ENCODE results near the gene GRM3. TPM values are rescaled to one million over a fixed set of nuclear protein-coding genes. Genes with fewer than 3 reads are reported as not detected.

Gene GRM3
- total and polyA plus RNA-seq, 2 of the 4 experiments (the other 2 are of a cell fraction): not detected

DNA sequence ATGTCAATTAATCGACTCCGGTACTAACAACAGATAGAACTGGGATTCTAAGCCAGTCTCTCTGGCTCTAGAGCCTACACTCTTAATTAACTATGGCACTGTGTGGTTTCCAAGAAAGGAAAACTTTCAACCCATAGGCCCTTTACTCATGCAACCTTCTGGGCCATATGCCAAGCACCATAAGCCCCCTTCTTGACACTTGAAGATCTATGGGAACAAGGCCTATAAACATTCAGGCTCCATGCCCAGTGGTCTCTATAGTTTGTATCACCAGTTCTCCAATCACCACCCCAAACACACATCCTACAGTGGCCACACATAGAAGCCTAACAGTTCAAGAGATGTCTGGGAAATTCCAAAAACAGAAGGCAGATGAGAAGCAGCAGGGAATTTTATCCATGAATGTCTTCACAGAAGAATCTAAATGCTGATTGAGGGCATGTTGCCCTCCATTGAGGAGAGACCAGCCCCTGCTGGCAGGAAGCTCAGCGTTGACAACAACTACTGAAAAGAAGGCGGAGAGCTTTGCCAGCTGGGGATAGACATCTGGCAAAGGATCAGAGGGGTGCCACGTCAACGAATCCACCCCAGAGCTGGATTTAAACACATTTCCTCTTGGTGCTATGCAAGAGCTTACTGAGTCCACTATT, 64.4 kb downstream of the GRM3 start:
- H3K4me2 ChIP-seq (ENCODE audit: low read depth, low read length): no peak overlapping the region
- no peak overlapping the region for H3K9ac ChIP-seq (ENCODE audit: low read depth, low read length)
- H2AK9ac ChIP-seq (replicated peaks; ENCODE audit: low read depth, low read length, poor library complexity): no peak overlapping the region
- CTCF ChIA-PET: no interaction called here
- 0 out of 2 replicates have a peak, but pooled peaks cover 4% of the 10 kb centered on the region for H3K9me3 ChIP-seq (ENCODE audit: control insufficient read depth, insufficient read depth, low read length)
- no peak overlapping the region for H2AK5ac ChIP-seq (ENCODE audit: low read depth, low read length)
- H3K36me3 ChIP-seq (ENCODE audit: control insufficient read depth, insufficient read depth, low read length): no peaks in the 10 kb centered on the region
- no peak overlapping the region for H2BK15ac ChIP-seq (ENCODE audit: low read depth, low read length)
- no peak for DNase-seq
- no CpG with 5 or more reads among the region's 6 CpGs for WGBS, 2 experiments (ENCODE audit: extremely low coverage in 2 of 2, insufficient read length in 1 of 2)
- H2AFZ ChIP-seq (replicated peaks; ENCODE audit: low read length, poor library complexity): no peak overlapping the region
- H3K56ac ChIP-seq (ENCODE audit: extremely low read depth, insufficient read depth, low read length): no peak overlapping the region
- dilution Hi-C loops (cut with HindIII; ENCODE audit: low sequenced_read_pairs, unreplicated experiment): no loop called here
- in situ Hi-C loops (cut with MboI; ENCODE audit: low sequenced_read_pairs): no loop called here
- H3K4me3 ChIP-seq (ENCODE audit: insufficient read depth, low read depth, low read length): no peak overlapping the region
- H2BK5ac ChIP-seq (ENCODE audit: low read depth, low read length, poor library complexity, severe bottlenecking): no peak overlapping the region
- no peak overlapping the region for H3K4ac ChIP-seq (ENCODE audit: low read depth, low read length)
- H4K20me1 ChIP-seq (ENCODE audit: insufficient read depth, low read length): no peaks in the 10 kb centered on the region
- no peaks in the 10 kb centered on the region for H3K9me1 ChIP-seq (ENCODE audit: insufficient read depth, low read length)
- no peak overlapping the region for H2BK20ac ChIP-seq (ENCODE audit: low read depth, low read length)
- ATAC-seq (ENCODE audit: low read depth): no peak
- H3K14ac ChIP-seq (replicated peaks; ENCODE audit: low read depth, low read length): no peak overlapping the region
- H3K79me1 ChIP-seq (ENCODE audit: low read depth in 1 of 2, low read length in 2 of 2): no peaks in the 10 kb centered on the region
- no peak overlapping the region for H3K18ac ChIP-seq (ENCODE audit: low read depth, low read length)
- H3K27ac ChIP-seq (ENCODE audit: insufficient read depth, low read length): no peak overlapping the region
- no peak overlapping the region for H4K5ac ChIP-seq (ENCODE audit: low read depth, low read length)
- no peaks in the 10 kb centered on the region for H3K27me3 ChIP-seq (ENCODE audit: control insufficient read depth, insufficient read depth, low read length)
- H4K91ac ChIP-seq (ENCODE audit: insufficient read depth, low read depth, low read length): no peak overlapping the region
- TF ChIP-seq FOS (IDR thresholded peaks at IDR 0.05; ENCODE audit: low read depth, low read length): no peak
- TF ChIP-seq, protein P1, sequence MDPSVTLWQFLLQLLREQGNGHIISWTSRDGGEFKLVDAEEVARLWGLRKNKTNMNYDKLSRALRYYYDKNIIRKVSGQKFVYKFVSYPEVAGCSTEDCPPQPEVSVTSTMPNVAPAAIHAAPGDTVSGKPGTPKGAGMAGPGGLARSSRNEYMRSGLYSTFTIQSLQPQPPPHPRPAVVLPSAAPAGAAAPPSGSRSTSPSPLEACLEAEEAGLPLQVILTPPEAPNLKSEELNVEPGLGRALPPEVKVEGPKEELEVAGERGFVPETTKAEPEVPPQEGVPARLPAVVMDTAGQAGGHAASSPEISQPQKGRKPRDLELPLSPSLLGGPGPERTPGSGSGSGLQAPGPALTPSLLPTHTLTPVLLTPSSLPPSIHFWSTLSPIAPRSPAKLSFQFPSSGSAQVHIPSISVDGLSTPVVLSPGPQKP (IDR thresholded peaks at IDR 0.05; ENCODE audit: borderline replicate concordance, low read depth, low read length): no peak
- no peak for TF ChIP-seq CEBPB (IDR thresholded peaks at IDR 0.05; ENCODE audit: low read depth, low read length)
- TF ChIP-seq NFE2L2 (IDR thresholded peaks at IDR 0.05; ENCODE audit: low read depth, low read length): no peak
- no peak for TF ChIP-seq MXI1 (IDR thresholded peaks at IDR 0.05; ENCODE audit: borderline replicate concordance, low read depth, low read length)
- TF ChIP-seq, protein P2, sequence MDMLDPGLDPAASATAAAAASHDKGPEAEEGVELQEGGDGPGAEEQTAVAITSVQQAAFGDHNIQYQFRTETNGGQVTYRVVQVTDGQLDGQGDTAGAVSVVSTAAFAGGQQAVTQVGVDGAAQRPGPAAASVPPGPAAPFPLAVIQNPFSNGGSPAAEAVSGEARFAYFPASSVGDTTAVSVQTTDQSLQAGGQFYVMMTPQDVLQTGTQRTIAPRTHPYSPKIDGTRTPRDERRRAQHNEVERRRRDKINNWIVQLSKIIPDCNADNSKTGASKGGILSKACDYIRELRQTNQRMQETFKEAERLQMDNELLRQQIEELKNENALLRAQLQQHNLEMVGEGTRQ (IDR thresholded peaks at IDR 0.05; ENCODE audit: low read depth, low read length): no peak
- no peak for TF ChIP-seq CHD1 (IDR thresholded peaks at IDR 0.05; ENCODE audit: low read depth, low read length)
- no peak for TF ChIP-seq SMC3 (IDR thresholded peaks at IDR 0.05; ENCODE audit: low read depth, low read length)
- no peak for TF ChIP-seq RCOR1 (IDR thresholded peaks at IDR 0.05; ENCODE audit: insufficient replicate concordance, low read length)
- TF ChIP-seq, protein P3, sequence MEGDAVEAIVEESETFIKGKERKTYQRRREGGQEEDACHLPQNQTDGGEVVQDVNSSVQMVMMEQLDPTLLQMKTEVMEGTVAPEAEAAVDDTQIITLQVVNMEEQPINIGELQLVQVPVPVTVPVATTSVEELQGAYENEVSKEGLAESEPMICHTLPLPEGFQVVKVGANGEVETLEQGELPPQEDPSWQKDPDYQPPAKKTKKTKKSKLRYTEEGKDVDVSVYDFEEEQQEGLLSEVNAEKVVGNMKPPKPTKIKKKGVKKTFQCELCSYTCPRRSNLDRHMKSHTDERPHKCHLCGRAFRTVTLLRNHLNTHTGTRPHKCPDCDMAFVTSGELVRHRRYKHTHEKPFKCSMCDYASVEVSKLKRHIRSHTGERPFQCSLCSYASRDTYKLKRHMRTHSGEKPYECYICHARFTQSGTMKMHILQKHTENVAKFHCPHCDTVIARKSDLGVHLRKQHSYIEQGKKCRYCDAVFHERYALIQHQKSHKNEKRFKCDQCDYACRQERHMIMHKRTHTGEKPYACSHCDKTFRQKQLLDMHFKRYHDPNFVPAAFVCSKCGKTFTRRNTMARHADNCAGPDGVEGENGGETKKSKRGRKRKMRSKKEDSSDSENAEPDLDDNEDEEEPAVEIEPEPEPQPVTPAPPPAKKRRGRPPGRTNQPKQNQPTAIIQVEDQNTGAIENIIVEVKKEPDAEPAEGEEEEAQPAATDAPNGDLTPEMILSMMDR (conservative IDR thresholded peaks at IDR 0.05; ENCODE audit: low read depth, low read length): no peak
- TF ChIP-seq MAZ (IDR thresholded peaks at IDR 0.05; ENCODE audit: borderline replicate concordance, low read depth, low read length): no peak
- TF ChIP-seq RFX5 (IDR thresholded peaks at IDR 0.05; ENCODE audit: low read depth, low read length): no peak
- no peak for TF ChIP-seq BHLHE40 (IDR thresholded peaks at IDR 0.05; ENCODE audit: low read depth, low read length)
- no peak for TF ChIP-seq MAFK (IDR thresholded peaks at IDR 0.05; ENCODE audit: low read depth, low read length)
- TF ChIP-seq POLR2A (IDR thresholded peaks at IDR 0.05; ENCODE audit: low read depth, low read length): no peak
- no peak for TF ChIP-seq RAD21 (IDR thresholded peaks at IDR 0.05; ENCODE audit: low read length)
- POLR2A ChIA-PET (ENCODE audit: unreplicated experiment): no interaction called here
- H3K23ac ChIP-seq (ENCODE audit: low read depth, low read length): no peak overlapping the region
- intact Hi-C loops (cut with micrococcal nuclease): no loop called here
- H4K8ac ChIP-seq (ENCODE audit: low read depth in 2 of 2, low read length in 2 of 2): no peak overlapping the region
- no peaks in the 10 kb centered on the region for H3K4me1 ChIP-seq (ENCODE audit: control insufficient read depth, insufficient read depth, low read length)
- no TSS peak for BruUV-seq (replicated peaks)
- no peak overlapping the region for H2BK120ac ChIP-seq (ENCODE audit: low read depth, low read length)
